GM21786 (cell line): ENCODE measurements around the gene NCL.

Source experiments
- ATAC-seq: cut with Tn5 transposase; IDR thresholded peaks from one replicate; pipeline ENCODE4 v1.9.1; 2021; ENCODE audit not compliant: unreplicated experiment

Gene NCL

DNA sequence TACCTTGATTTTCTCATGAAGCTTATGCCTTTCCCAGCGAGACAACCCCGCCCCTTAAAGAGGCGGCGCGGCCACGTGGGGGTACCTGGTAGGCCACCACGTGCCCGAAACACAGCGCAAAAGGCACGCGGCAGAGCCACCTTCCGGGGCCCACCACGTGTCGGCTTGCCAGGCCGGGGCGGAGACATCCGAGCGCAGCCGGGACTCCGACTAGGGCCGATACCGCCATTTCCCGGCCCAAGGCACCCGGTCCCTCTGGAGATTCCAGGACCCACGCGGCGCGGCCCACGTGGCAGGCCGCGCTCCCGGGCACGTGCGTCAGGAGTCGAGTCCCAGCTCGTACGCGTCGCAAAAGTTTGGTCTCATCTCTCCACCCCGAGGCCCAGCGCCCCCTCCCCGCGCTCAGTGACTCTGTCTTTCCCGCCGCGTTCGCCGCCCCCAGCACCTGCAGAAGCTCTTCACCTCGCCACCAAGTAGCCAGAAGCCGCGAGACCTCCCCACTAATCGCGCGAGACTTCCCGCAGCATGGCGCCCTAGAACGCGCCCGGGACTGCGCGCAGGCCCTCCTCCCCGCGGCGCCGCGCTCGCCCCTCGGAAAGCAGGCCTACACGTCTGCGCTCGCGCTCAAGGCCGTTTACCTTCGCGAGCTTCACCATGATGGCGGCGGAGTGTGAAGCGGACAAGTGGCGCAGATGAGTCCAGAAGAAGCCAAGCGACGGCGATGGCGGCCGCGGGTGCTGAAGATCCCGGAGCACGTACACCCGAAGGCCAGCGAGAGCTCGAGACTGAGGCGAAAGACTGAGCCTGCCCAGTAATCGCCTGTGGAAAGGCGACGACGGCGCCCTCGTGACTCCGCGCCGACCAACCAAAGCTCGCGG lies at the start of gene NCL:
TSS of gene NCL (minus strand) at position 787 of the 878 bp plus-strand sequence. CDS start at position 656, 131 bp downstream.
- ATAC-seq, result peak; percentile 92

- no peak for ATAC-seq
These were observed 49.5 kb upstream of the NCL start for GRCh38 chr2:231513746-231514224.

DNA sequence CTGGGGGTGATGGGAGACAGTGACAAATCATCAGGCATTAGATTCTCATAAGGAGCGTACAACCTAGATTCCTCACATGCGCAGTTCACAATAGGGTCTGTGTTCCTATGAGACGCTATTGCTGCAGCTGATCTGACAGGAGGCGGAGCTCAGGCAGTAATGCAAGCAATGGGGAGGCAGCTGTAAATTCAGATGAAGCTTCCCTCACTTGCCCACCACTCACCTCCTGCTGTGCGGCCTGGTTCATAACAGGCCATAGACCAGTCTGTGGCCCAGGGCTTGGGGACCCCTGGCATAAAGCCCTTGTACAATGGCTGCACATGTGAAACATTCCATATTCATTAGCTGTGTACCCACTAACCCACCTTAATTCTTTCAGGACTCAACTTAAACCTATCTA lies 47.9 kb upstream of the NCL start:
- ATAC-seq, result no peak

GRCh38 chr2:231503766-231504165 lies 39.5 kb upstream of the NCL start:
- no peak for ATAC-seq

DNA sequence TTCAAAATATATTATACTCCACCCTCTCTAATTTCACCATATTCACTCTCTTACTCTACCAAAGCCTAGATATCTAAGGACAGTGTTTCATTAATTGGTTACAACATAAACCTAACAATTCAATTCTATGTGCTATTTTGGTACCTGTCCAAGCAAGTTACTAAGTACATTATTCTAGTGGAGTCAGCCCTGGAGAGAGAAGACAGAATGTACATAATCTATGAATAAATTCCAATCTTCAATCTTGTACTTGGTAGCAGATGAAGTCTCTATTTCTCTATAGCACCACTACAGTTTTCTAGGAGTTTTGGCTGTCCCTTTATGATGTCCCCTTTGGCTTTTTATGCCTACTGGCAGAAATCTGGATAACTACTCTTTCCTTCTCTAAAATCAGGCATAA lies 38.3 kb upstream of the NCL start:
- no peak for ATAC-seq

- ATAC-seq, result no peak
These were observed 33.4 kb upstream of the NCL start for GRCh38 chr2:231497651-231498050.

DNA sequence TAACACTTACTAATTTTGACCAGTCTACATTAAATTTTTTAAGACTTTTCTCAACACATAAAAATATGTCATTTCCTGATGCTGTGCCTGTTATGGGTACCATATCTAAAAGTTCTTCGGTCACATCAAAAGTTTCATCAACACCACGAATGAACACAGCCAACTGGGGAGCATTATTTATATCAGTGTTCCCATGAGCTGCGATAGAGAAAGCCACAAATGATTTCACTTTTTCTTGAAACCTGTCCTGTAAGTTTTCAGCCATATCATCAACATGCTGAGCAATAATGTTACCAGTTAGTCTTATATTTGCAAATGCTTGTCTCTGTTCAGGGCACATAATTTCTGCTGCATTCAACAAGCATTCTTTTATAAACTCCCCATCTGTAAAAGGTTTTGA lies 30.4 kb upstream of the NCL start:
- no peak for ATAC-seq

- no peak for ATAC-seq
These were observed 26.5 kb upstream of the NCL start for GRCh38 chr2:231490801-231491200.

DNA sequence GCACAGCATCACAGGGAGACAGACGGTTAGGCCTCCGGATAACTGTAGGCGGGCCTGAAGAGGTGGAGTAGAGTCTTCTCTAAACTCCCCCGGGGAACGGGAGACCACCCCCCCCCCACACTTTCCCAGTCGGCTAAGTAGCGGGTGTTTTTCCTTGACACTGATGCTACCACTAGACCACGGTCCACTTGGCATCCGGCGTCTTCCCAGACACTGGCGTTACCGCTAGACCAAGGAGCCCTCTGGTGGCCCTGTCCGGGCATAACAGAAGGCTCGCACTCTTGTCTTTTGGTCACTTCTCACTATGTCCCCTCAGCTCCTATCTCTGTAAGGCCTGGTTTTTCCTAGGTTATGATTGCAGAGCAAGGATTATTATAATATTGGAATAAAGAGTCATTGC lies 25.7 kb upstream of the NCL start:
- ATAC-seq, result no peak

DNA sequence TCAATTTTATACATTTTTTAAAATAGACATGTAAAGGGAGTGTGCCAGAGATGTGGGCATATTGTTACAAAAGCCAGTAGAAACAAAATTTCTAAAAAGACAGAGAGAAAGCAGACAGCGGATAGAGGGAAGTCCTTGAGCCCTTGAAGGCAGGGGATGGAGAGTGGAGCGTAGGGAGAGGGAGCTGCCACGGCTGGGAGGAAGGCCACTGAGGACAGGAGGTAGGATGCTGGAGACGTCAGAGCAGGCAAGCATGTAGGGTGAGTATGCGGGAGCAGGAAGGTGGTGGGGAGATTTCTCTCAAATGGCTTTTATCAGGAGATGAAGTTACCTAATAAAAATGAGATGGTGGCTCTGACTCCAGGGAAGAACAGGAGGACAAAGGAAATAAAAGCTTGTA lies 24.0 kb upstream of the NCL start:
- no peak for ATAC-seq

- no peak for ATAC-seq
These were observed 22.7 kb upstream of the NCL start for GRCh38 chr2:231486851-231487596.

- ATAC-seq, result no peak
These were observed 19.4 kb upstream of the NCL start for GRCh38 chr2:231483398-231484329.

GRCh38 chr2:231482806-231483391 lies 18.6 kb upstream of the NCL start:
- peak; percentile 66 for ATAC-seq

GRCh38 chr2:231480781-231481180 lies 16.5 kb upstream of the NCL start:
- ATAC-seq, result no peak

DNA sequence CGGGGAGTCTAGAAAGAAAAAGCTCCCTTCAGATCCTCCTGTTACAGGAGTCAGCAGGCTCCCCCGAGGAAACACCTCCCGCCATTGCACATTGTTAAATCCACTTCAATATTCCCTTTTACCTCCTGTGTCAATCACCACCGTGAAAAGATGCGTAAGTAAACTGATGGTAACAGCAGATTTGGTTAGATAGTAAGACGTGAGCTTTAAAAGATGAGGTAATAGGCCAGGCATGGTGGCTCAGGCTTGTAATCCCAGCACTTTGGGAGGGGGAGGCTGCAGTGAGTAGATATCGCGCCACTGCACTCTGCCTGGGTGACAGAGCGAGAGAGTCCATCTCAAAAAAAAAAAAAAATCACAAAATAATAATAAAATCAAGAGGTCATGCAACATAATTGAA lies 15.2 kb upstream of the NCL start:
- no peak for ATAC-seq

DNA sequence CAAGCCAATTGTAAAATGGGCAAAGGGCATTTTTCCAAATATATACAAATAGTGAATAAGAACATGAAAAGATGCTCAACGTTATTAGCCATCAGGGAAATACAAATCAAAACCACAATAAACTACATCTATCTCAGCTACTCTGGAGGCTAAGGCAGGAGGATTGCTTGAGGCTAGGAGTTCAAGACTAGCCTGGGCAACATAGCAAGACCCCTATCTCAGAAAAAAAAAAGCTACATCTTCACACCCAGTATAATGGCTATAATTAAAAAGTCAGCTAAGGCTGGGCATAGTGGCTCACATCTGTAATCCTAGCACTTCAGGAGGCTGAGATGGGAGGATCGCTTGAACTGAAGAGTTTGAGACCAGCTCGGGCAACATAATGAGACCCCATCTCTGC lies 12.6 kb upstream of the NCL start:
- no peak for ATAC-seq

DNA sequence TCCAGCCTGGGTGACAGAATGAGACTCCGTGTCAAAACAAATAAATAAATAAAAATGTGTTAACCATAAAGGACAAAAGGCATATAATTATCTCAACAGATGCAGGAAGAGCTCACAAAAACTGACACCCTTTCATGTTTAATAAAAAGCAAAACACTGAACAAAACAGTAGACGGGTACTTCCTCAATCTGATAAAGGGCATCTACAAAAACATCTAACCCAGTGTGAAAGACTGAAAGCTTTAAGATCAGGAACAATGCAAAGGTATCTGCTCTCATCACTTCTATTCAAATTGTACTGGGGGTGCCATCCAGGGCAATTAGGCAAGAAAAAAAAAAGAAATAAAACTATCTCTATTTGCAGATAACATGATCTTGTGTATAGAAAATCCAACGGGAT lies 11.7 kb upstream of the NCL start:
- ATAC-seq, result no peak

DNA sequence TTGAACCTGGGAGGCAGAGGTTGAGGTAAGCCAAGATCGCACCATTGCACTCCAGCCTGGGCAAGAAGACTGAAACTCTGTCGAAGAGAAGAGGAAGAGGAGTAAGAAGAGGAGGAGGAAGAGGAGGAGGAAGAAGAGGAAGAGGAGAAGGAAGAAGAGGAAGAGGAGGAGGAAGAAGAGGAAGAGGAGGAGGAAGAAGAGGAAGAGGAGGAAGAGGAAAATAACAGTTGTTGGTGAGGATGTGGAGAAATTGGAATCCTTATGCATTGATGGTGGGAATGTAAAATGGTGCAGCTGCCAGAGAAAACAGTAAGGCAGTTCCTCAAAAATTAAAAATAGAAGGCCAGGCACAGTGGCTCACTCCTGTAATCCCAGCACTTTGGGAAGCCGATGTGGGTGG lies 8.5 kb upstream of the NCL start:
- no peak for ATAC-seq

DNA sequence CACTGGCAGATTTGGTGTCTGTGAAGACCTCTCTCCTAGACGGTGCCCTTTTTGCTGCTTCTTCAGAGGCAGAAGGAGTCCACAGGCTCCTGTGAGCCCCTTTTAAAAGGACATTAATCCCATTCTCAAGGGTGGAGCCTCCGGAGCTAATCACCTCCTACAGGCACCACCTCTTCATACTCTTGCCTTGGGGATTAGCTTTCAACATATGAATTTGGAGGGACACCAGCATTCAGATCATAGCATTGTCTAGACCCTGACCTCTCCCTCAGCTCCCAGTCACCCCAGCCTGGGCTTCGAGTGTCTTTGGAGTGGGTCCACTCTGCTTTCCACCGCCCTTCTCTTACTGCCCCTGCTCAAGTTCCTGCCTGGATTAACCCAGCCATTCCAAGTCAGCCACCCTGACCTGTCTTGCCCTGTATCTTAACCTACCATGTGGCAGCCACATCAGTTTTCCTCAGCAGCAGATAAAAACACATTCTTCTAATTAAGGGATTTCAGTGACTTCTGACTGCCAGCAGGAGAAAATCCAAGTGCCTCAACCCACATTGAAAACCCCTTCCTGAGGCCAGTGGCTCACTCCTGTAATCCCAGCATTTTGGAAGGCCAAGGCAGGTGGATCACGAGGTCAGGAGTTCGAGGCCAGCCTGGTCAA lies 6.1 kb upstream of the NCL start:
- no peak for ATAC-seq

DNA sequence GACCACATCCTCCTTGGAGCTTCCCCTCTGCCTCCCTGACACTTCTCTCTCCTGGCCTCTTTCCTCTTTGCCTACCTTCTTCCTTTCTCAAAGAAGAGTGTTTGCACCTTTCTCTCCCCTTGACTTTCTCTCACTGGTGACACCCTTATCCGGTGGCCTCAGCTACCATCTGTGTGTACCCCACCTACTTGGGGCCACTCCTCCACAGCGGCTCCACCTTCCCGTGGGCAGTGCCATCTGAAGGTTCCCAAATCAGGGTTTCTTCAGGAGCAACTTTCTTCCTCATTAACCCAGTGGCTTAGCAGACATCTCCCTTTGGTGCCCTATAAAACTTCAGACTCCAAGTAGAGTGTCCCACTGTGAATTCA lies 5.3 kb upstream of the NCL start:
- ATAC-seq, result no peak
